PC-3 (cell line): ENCODE measurements around the gene CFAP210.

Source experiments
- EZH2phosphoT487 ChIP-seq: fragments of 300-600 bp; sonication (generic); IDR thresholded peaks from 2 replicates; pipeline ENCODE4 v1.6.1; 2018; ENCODE audit warnings: mild to moderate bottlenecking, antibody characterized with exemption, low read length, borderline replicate concordance
- TF ChIP-seq, protein P1 (sequence below): fragments of 300-600 bp; sonication (generic); conservative IDR thresholded peaks from 2 replicates; pipeline ENCODE4 v1.5.1; 2017; ENCODE audit warnings: antibody characterized with exemption, low read depth, mild to moderate bottlenecking, low read length

- TF ChIP-seq, protein P1, sequence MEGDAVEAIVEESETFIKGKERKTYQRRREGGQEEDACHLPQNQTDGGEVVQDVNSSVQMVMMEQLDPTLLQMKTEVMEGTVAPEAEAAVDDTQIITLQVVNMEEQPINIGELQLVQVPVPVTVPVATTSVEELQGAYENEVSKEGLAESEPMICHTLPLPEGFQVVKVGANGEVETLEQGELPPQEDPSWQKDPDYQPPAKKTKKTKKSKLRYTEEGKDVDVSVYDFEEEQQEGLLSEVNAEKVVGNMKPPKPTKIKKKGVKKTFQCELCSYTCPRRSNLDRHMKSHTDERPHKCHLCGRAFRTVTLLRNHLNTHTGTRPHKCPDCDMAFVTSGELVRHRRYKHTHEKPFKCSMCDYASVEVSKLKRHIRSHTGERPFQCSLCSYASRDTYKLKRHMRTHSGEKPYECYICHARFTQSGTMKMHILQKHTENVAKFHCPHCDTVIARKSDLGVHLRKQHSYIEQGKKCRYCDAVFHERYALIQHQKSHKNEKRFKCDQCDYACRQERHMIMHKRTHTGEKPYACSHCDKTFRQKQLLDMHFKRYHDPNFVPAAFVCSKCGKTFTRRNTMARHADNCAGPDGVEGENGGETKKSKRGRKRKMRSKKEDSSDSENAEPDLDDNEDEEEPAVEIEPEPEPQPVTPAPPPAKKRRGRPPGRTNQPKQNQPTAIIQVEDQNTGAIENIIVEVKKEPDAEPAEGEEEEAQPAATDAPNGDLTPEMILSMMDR, result no peak
- TF ChIP-seq EZH2phosphoT487, result no peak
Observed at GRCh38 chr2:169664978-169665930, 29.0 kb downstream of the CFAP210 start.
